CD4-positive, alpha-beta T cell treated with Interleukin-17A for 1 hour (primary cell): Measurements from ENCODE around the gene TRA2B.

Experiments
- DNase-seq: peaks from one replicate; pipeline ENCODE4 v3.0.0-alpha.2; 2020

TRA2B gene

GRCh38 chr3:185926445-185926844 is 11.4 kb downstream of the TRA2B start:
- DNase-seq, result no peak

GRCh38 chr3:185925353-185925752 is 12.5 kb downstream of the TRA2B start:
- DNase-seq, result no peak

GRCh38 chr3:185924375-185924774 is 13.4 kb downstream of the TRA2B start:
- DNase-seq, result no peak

- DNase-seq, result no peak
Measured at GRCh38 chr3:185920184-185920583, 17.6 kb downstream of the TRA2B start.

GRCh38 chr3:185916042-185916833 is 21.6 kb downstream of the TRA2B start:
- DNase-seq, result peak; percentile 18

DNA sequence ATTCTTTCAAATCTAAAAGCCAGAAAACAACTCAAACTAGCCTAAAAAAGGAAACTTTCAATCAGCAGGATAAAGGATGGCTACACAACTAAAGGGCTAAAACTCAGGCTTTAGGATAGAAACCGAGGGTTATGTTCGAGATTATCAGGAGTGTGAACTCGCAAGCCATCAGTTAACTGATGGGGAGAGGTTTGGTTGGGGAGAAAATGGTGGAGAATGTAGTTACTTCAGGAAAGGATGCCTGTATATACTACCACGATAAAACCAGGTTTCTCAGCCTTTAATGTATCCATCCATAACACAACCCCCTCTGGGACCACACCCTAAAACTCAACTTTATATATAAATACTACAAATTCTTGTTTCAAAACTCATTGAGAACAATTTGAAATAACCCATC is 22.2 kb downstream of the TRA2B start:
- DNase-seq, result no peak

DNA sequence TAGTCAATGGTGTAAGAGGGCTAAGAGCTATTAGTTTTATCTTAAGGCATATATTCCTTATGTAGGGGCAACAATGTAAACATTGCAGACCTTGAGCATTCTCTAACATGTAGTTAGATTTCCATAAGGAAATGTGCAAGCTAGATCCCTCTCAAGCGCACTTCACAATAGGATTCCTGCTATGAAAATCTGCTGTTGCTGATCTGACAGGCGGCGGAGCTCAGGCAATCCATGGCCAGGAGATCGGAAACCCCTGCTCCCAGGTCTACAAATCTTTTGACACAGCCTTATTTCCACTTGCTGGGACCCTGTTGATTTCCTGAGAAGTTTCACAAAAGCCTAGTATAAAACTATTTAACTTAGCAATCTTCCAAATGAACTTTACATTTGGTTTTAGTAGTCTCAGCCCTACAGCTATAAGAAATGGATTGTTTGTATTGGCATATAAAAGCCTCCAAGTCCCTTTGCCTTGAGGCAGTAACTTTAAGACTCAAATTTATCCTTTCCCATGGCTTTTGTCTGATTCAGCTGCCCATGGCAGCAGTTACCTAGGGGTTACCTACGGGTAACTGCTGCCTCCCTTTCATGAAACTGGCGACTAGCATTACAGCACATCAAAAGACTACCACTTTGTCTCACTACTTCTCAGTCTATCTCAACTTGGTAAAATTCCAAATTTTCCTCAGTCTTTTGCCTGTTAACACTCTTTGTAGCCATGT is 22.7 kb downstream of the TRA2B start:
- DNase-seq, result peak; percentile 13

DNA sequence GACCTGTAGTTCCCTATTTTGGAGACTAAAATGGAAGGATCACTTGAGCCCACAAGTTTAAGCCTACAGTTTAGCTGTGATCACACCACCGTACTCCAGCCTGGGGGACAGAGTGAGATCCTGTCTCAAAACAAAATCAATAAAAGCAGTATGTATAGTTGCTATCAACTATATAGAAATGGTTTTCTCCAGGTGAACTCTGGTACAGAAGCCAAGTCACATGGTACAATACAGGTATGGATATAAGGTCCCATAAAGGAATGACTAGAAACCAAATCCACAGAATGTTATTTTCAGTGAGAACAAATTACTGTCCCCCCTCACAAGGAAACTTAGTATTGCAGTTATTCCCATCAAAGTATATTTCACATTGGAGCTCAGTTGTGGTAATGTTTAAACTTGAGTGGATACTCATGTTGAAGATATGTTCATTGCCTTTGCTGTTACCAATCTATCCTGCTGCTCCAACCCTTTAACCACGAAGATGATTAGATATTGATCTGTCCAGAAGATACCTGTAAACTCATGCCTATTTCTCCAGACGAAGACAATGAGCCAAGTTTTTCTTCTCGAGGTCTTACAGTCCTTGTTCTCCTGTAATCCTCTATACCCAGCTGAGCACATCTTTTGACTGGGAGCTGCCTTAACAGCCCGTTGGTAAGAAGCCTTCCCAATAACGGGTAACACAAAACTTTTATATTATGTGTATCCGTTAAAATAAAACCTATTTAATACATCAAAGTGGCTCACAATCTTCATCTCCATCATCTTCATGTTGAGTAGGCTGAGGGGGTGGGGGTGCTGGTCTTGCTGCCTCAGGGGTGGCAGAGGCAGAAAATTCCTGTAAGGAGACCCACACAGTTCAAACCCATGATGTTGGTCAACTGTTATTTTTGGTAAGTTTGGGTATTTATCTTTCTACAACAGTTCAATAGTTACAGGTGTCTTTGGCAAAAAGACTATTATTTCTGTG is 24.6 kb downstream of the TRA2B start:
- DNase-seq, result peak; percentile 48

DNA sequence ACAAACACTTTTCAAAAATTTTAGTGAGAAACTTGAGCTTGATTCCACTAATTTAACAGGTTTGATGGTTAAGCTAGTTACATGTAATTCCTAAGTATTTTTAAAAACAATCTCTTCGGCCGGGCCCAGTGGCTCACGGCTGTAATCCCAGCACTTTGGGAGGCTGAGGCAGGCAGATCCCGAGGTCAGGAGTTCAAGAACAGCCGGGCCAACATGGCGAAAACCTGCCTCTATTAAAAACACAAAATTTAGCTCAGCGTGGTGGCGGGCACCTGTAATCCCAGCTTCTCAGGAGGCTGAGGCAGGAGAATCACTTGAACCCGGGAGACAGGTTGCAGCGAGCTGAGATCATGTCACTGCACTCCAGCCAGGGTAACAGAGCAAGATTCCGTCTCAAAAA is 25.3 kb downstream of the TRA2B start:
- DNase-seq, result peak; percentile 25

GRCh38 chr3:185911076-185911448 is 26.8 kb downstream of the TRA2B start:
- DNase-seq, result peak; percentile 47

DNA sequence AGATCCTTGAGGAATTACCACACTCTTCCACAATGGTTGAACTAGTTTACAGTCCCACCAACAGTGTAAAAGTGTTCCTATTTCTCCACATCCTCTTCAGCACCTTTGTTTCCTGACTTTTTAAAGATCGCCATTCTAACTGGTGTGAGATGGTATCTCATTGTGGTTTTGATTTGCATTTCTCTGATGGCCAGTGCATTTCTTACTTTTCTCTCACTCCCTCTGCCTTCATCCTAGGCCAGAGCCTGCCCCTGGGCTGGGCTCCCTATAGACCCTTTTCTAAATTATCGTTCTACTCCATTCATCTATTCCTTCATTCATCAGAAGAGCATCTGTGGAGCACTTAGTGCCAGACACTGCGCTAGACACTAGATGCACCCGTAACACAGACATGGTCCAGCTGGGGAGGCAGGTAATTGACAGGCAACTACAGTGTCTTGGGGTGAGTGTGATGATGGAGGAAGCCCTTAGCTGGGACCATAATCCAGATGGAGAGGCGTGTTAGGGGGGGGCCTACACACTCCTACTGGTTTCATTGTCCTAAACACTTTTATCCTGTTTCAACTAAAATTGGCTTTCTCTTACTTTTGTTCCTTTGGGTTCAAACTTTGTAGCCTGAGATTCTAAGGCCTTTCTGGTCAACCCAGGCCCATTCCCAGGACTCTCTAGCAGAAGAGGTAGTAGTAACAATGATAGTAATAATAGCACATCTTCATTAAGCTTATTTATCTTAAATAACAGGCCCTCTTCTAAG is 27.3 kb downstream of the TRA2B start:
- DNase-seq, result peak; percentile 40

DNA sequence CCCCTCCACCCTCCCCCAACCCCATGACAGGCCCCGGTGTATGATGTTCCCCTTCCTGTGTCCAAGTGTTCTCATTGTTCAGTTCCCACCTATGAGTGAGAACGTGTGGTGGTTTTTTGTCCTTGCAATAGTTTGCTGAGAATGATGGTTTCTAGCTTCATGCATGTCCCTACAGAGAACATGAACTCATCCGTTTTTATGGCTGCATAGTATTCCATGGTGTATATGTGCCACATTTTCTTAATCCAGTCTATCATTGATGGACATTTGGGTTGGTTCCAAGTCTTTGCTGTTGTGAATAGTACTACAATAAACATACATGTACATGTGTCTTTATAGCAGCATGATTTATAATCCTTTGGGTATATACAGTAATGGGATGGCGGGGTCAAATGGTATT is 27.9 kb downstream of the TRA2B start:
- DNase-seq, result peak; percentile 41

DNA sequence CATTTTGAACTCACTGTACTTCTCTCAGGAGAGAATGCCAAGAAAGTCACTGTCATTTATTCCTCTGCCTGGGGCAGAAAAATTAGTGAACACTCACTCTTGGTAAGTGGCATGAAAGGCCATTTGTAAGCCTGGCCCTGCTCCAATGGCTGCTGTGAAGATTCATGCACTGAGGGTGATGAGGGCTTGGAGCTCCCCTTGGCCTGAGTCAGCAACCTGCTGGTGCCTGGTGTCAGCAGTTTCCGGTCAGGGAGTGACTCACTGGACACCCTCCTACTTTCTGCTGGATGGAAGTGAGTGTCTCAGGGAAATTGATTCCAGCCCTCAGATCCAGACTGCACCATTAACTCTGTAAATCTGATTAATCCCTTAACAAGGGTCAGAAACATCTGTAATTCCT is 37.6 kb downstream of the TRA2B start:
- no peak for DNase-seq

GRCh38 chr3:185896636-185897035 is 41.2 kb downstream of the TRA2B start:
- no peak for DNase-seq

DNA sequence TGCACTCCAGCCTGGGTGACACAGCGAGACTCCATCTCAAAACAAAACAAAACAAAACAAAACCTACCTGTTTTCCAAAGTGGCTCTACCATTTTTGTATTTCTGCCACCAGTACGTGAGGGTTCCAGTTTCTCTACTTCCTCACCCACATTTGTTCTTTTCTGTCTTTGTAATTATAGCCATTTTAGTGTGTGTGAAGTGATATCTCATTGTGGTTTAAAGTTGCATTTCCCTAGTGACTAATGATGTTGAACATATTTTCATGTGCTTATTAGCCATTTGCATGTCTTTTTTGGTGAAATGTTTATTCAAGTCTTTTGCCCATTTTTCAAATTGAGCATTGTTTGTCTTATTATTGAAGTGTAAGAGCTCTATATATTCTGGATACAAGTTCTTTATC is 50.7 kb downstream of the TRA2B start:
- DNase-seq, result no peak

- DNase-seq, result no peak
Measured at GRCh38 chr3:185884641-185885040, 53.2 kb downstream of the TRA2B start.

DNA sequence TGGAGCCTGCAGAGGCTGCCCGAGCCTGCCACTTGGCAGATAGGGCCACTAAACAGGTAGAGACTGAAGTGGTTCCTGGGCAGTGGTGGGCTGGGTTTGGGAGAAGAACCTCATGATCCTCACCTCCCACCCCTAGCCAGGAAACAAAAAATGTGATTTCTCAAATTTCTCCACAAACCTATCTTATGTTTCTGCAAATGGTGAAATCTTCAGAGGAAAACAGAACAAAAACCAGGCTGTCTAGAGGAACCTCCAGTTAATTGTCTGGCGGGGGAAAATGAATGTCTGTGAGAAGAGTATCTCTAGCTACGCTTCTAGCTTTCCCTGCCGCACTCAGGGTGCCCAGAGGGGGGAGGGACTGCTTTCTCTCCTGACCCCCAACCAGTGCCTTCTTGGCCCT is 55.9 kb downstream of the TRA2B start:
- no peak for DNase-seq

DNA sequence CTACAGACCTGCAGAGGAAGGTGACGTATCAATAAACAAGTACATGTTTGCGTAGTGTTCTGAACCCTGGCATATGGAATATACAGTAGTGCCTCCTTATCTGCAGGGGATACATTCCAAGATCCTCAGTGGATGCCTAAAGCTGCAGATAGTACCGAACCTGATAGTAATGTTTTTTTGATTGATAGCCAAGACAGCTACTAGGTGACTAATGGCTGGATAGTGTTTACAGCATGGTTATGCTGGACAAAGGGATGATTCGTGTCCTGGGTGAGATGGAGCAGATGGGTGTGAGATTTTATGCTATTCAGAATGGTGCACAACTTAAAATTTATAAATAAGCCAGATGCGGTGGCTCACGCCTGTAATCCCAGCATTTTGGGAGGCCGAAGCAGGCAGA is 57.2 kb downstream of the TRA2B start:
- no peak for DNase-seq

DNA sequence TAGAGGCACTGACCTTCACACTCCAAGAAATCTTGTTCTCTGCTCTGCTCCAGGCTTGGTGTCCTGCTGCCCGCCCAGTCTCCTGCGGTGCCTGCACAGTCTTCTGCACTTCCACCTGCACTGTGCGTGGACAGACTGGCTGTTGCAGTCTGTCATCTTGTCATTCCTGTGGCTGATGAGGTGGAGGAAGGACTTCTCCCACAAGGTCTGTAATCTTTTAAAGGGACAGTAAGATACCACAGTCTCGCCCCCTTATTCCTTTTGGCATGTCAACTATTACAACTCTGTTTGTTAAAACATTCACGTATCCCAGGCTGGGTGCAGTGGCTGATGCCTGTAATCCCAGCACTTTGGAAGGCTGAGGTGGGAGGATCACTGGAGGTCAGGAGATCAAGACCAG is 58.9 kb downstream of the TRA2B start:
- no peak for DNase-seq

- no peak for DNase-seq
Measured at GRCh38 chr3:185874119-185874518, 63.7 kb downstream of the TRA2B start.

- DNase-seq, result no peak
Measured at GRCh38 chr3:185867650-185868049, 70.2 kb downstream of the TRA2B start.

DNA sequence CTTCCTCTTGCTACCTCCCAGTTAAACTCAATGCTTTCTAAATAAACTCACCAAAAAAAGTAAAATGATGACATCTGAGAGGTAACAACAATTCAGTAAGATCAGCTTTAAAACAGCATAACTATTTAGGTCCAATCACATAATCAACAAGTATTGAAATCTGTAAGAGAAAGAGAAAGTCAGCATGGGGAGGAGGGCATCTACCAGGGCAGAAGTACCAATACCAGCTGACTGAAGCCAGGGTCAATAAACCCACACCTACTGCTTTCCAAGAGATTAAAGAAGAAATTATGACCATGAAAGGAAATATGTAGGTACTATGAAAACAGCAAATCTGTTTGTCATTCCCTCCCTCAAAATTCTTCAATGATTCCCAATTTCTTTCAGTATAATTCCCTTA is 70.8 kb downstream of the TRA2B start:
- DNase-seq, result no peak

DNA sequence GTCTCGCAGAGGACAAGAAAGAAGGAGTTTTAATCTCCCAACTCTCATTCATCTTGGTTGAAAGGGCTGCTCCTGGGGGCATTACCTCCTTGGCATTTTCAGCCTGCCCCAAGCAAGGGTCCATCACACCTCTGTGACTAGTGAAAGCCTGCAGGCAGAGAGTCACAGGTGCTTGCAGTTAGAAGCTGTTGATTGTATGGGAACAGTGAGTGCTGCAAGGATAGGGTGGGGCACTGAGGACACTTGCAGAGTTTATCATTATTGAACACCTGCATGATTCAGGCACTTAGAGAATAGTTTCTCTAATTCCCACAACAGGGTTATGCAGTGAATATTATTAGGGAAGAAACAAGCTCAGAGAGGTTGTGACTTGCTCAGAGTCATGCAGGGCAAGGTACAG is 71.3 kb downstream of the TRA2B start:
- DNase-seq, result no peak
